HepG2 (cell line): ENCODE data around the gene AJM1. TPM values are rescaled to one million over a fixed set of nuclear protein-coding genes. Genes with fewer than 3 reads are reported as not detected.
A peak's percentile ranks its signal among the peaks of the same experiment; 100 is the strongest.

Experiments used
- EEA1 ChIP-seq: sonication (generic); formaldehyde crosslinking; IDR thresholded peaks from 2 replicates; pipeline ENCODE4 v1.5.1; 2020; ENCODE audit warnings: mild to moderate bottlenecking, missing genetic modification reagents, borderline replicate concordance
- ETV6 ChIP-seq: sonication (generic); formaldehyde crosslinking; conservative IDR thresholded peaks from 2 replicates; pipeline ENCODE4 v1.4.0; 2020; ENCODE audit warnings: missing genetic modification reagents
- GATA4 ChIP-seq: sonication (generic); IDR thresholded peaks from 2 replicates; pipeline ENCODE4 v1.6.1; 2016; ENCODE audit warnings: antibody characterized with exemption, low read depth, borderline replicate concordance
- JUNB ChIP-seq: sonication (generic); formaldehyde crosslinking; IDR thresholded peaks from 2 replicates; pipeline ENCODE4 v1.8.0; 2022; ENCODE audit warnings: missing genetic modification reagents, mild to moderate bottlenecking, borderline replicate concordance
- KLF9 ChIP-seq: IDR thresholded peaks from 2 replicates; pipeline ENCODE4 v1.6.1; 2016; ENCODE audit warnings: low read depth
- MEF2D ChIP-seq: sonication (generic); formaldehyde crosslinking; IDR thresholded peaks from 2 replicates; pipeline ENCODE4 v1.5.1; 2020; ENCODE audit warnings: mild to moderate bottlenecking, missing genetic modification reagents
- PRDM4 ChIP-seq: sonication (generic); formaldehyde crosslinking; IDR thresholded peaks from 2 replicates; pipeline ENCODE4 v1.9.0; 2021; ENCODE audit warnings: missing genetic modification reagents, borderline replicate concordance
- SMC3 ChIP-seq: IDR thresholded peaks from 2 replicates; pipeline ENCODE4 v1.6.1; 2011; ENCODE audit warnings: low read length, improper control_type of control experiment
- SMYD3 ChIP-seq: sonication (generic); formaldehyde crosslinking; IDR thresholded peaks from 2 replicates; pipeline ENCODE4 v1.8.1; 2023; ENCODE audit warnings: mild to moderate bottlenecking, missing genetic modification reagents
- THAP8 ChIP-seq: sonication (generic); formaldehyde crosslinking; IDR thresholded peaks from 2 replicates; pipeline ENCODE4 v1.5.1; 2020; ENCODE audit warnings: missing genetic modification reagents, mild to moderate bottlenecking, borderline replicate concordance
- ZBED4 ChIP-seq: sonication (generic); formaldehyde crosslinking; IDR thresholded peaks from 2 replicates; pipeline ENCODE4 v1.4.0; 2020; ENCODE audit warnings: missing genetic modification reagents, borderline replicate concordance
- ZBTB39 ChIP-seq: sonication (generic); formaldehyde crosslinking; IDR thresholded peaks from 2 replicates; pipeline ENCODE4 v1.5.0; 2020; ENCODE audit warnings: missing genetic modification reagents
- ZNF317 ChIP-seq: sonication (generic); formaldehyde crosslinking; IDR thresholded peaks from 2 replicates; pipeline ENCODE4 v1.5.0; 2020; ENCODE audit warnings: mild to moderate bottlenecking, missing genetic modification reagents
- ZNF547 ChIP-seq: sonication (generic); formaldehyde crosslinking; IDR thresholded peaks from 2 replicates; pipeline ENCODE4 v1.5.1; 2020; ENCODE audit warnings: mild to moderate bottlenecking, missing genetic modification reagents
- ZNF878 ChIP-seq: sonication (generic); formaldehyde crosslinking; IDR thresholded peaks from 2 replicates; pipeline ENCODE4 v1.8.1; 2023; ENCODE audit warnings: mild to moderate bottlenecking, missing genetic modification reagents, moderate library complexity
- ZNF879 ChIP-seq: sonication (generic); formaldehyde crosslinking; IDR thresholded peaks from 2 replicates; pipeline ENCODE4 v1.8.1; 2023; ENCODE audit warnings: missing genetic modification reagents
- ZXDC ChIP-seq: sonication (generic); formaldehyde crosslinking; IDR thresholded peaks from 2 replicates; pipeline ENCODE4 v1.5.0; 2020; ENCODE audit warnings: mild to moderate bottlenecking, missing genetic modification reagents
- polyA plus RNA-seq, 8 experiments: library from polyadenylated mRNA; depleted of rRNA in 3 of 8; stranded (reverse) in 7 of 8; unstranded in 1 of 8; fragments of >200 nt; fragmentation: Illumina TruSeq in 4 of 8; extraction: Trizol in 4 of 8; gene quantifications; 2 replicates each; pipeline versions ENCODE4 v1.2.1 to v1.2.3, GENCODE V29; 2011 to 2016; ENCODE audit warnings: low read depth in 4 of 8, missing spikeins in 1 of 8, mixed read lengths in 1 of 8; ENCODE audit not compliant: insufficient read depth in 1 of 8
- total RNA-seq, 5 experiments: library from RNA; depleted of rRNA; stranded (reverse); fragments of >200 nt; fragmentation: Illumina TruSeq; extraction: Trizol; gene quantifications; 2 replicates each; pipeline ENCODE4 v1.2.3, GENCODE V29; 2016; ENCODE audit warnings: low read depth in 1 of 5

The AJM1 gene
- total and polyA plus RNA-seq, 2 of the 13 experiments (the other 11 are each of a cell fraction or from before 2014, with no cell fraction given) = 1.1 to 1.2 TPM

- TF ChIP-seq EEA1 (CRISPR knock-in tag) (no peak), ZBED4 (peak; percentile 69; the same call in 1 of the 2 replicates), ZNF317 (CRISPR knock-in tag) (no peak), SMC3 (no peak), THAP8 (CRISPR knock-in tag) (no peak; the same call in 1 of the 2 replicates), JUNB (CRISPR knock-in tag) (peak; percentile 73; the same call in 1 of the 2 replicates), KLF9 (CRISPR knock-in tag) (0 out of 2 replicates have a peak, but pooled peaks have one; percentile 28), ZXDC (CRISPR knock-in tag) (no peak), ZNF547 (CRISPR knock-in tag) (peak; percentile 42; the same call in 1 of the 2 replicates), ZNF879 (no peak), ZNF878 (CRISPR knock-in tag) (no peak), ZBTB39 (CRISPR knock-in tag) (no peak), GATA4 (no peak), SMYD3 (CRISPR knock-in tag) (no peak), ETV6 (no peak), MEF2D (CRISPR knock-in tag) (peak; percentile 76), PRDM4 (no peak)
Observed at GRCh38 chr9:136882109-136882946, 40.0 kb downstream of the AJM1 start (continued).
